K562 (cell line): ENCODE data around the gene MCL1. TPM values are rescaled to one million over a fixed set of nuclear protein-coding genes. Genes with fewer than 3 reads are reported as not detected.

Experiments used
- C11orf30 ChIP-seq: fragments of 450-650 bp; IDR thresholded peaks from 2 replicates; pipeline ENCODE4 v1.6.1; 2016; ENCODE audit warnings: low read depth, mild to moderate bottlenecking
- FIP1L1 ChIP-seq: fragments of 200-400 bp; formaldehyde crosslinking; IDR thresholded peaks from 2 replicates; pipeline ENCODE4 v1.6.1; 2018; ENCODE audit warnings: mild to moderate bottlenecking, low read depth, low read length; ENCODE audit not compliant: poor library complexity, severe bottlenecking
- MIER1 ChIP-seq: fragments of 450-650 bp; IDR thresholded peaks from 2 replicates; pipeline ENCODE4 v1.6.1; 2016; ENCODE audit warnings: antibody characterized with exemption, mild to moderate bottlenecking, low read depth
- NCOA1 ChIP-seq: fragments of 450-650 bp; IDR thresholded peaks from 2 replicates; pipeline ENCODE4 v1.6.1; 2016; ENCODE audit warnings: low read depth
- SLC30A9 ChIP-seq: fragments of 250-450 bp; sonication (Bioruptor Pico); IDR thresholded peaks from 2 replicates; pipeline ENCODE4 v1.8.0; 2022; ENCODE audit warnings: mild to moderate bottlenecking, moderate library complexity
- TFAM ChIP-seq: fragments of 250-450 bp; sonication (Bioruptor Pico); conservative IDR thresholded peaks from 2 replicates; pipeline ENCODE4 v1.5.0; 2021; ENCODE audit warnings: mild to moderate bottlenecking, moderate library complexity
- ZNF311 ChIP-seq: fragments of 250-450 bp; sonication (Bioruptor Pico); IDR thresholded peaks from 2 replicates; pipeline ENCODE4 v1.4.0; 2020; ENCODE audit warnings: mild to moderate bottlenecking, moderate library complexity
- ZNF695 ChIP-seq: fragments of 450-650 bp; formaldehyde crosslinking; IDR thresholded peaks from 2 replicates; pipeline ENCODE4 v1.4.0; 2020; ENCODE audit warnings: mild to moderate bottlenecking, moderate library complexity
- polyA plus RNA-seq, 8 experiments: library from polyadenylated mRNA; depleted of rRNA in 4 of 8; stranded (reverse) in 5 of 8; unstranded in 3 of 8; fragments of >200 nt; fragmentation: Nextera tagmentation in 2 of 8; fragmentation: Illumina TruSeq in 1 of 8; extraction: Ambion mirVana in 2 of 8; extraction: Trizol in 1 of 8; gene quantifications; 2 replicates each; pipeline versions ENCODE4 v1.2.1 to v1.2.3, GENCODE V29; 2011 to 2014; ENCODE audit warnings: inconsistent platforms in 1 of 8, missing spikeins in 1 of 8
- total RNA-seq, 7 experiments: library from RNA; depleted of rRNA in 6 of 7; stranded (reverse); fragments of >200 nt in 6 of 7; fragmentation: Illumina TruSeq in 2 of 7; extraction: Trizol in 2 of 7; gene quantifications; 2 replicates each; pipeline versions ENCODE4 v1.2.1 to v1.2.3, GENCODE V29; 2011 to 2021; ENCODE audit warnings: low replicate concordance in 1 of 7
- TF ChIP-seq, protein P1 (sequence below): fragments of 250-450 bp; sonication (Bioruptor Pico); IDR thresholded peaks from 2 replicates; pipeline ENCODE4 v1.5.0; 2021
- TF ChIP-seq, protein P2 (sequence below), 2 experiments: IDR thresholded peaks; 2 replicates each; pipeline ENCODE4 v1.6.1; 2012; ENCODE audit warnings: improper control_type of control experiment in 2 of 2, low read depth in 2 of 2, low read length in 2 of 2, borderline replicate concordance in 1 of 2
- TF ChIP-seq, protein P3 (sequence below), 2 experiments: fragments of 450-650 bp; IDR thresholded peaks; 2 replicates each; pipeline ENCODE4 v1.6.1; 2018; ENCODE audit warnings: mild to moderate bottlenecking in 2 of 2, low read depth in 1 of 2; ENCODE audit not compliant: partially characterized antibody in 2 of 2
- TF ChIP-seq, protein P4 (sequence below): fragments of 250-450 bp; sonication (Bioruptor Pico); IDR thresholded peaks from 2 replicates; pipeline ENCODE4 v1.8.0; 2022; ENCODE audit warnings: moderate library complexity, mild to moderate bottlenecking, inconsistent platforms
- TF ChIP-seq, protein P5 (sequence below): fragments of 450-650 bp; IDR thresholded peaks from 2 replicates; pipeline ENCODE4 v1.6.1; 2017; ENCODE audit warnings: antibody characterized with exemption, mild to moderate bottlenecking

Gene MCL1
- total and polyA plus RNA-seq, 9 of the 15 experiments (the other 6 are each of a cell fraction or from before 2014, with no cell fraction given) = 27.1 to 224 (median 138) TPM

DNA sequence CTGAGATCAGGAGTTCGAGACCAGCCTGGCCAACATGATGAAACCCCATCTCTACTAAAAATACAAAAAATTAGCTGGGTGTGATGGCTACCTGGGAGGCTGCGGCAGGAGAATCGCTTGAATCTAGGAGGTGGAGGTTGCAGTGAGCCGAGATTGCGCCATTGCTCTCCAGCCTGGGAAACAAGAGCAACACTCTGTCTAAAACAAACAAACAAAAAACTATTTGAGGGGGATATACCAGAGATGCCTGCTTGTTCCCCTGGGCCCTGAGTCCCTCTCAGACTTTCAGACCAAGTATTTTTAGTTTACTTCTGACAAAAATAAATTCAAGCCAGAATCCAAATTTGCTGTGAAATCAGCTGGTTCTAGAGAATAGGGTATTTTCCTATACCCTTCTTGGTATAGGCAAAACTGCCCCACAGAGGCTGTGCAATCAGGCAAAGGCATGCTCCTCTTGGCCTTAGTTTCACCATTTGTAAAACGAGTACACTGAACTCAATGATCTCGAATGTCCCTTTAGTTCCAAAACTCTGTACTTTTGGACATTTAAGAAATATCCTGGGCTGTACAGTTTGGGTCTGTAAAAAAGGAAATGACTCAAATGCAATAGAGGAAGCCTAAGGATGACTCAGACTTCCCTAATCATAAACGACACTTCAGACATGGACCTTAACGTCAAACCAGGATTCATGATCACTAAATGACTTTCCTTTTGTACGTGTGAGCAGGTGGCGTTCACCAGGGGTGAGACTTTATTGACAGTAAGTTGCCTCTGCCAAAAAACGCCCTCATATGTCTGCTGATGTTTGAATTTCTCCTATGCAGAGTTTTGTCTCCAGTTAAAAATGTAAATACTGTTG is 33.9 kb upstream of the MCL1 start (continued):
- TF ChIP-seq, protein P1, sequence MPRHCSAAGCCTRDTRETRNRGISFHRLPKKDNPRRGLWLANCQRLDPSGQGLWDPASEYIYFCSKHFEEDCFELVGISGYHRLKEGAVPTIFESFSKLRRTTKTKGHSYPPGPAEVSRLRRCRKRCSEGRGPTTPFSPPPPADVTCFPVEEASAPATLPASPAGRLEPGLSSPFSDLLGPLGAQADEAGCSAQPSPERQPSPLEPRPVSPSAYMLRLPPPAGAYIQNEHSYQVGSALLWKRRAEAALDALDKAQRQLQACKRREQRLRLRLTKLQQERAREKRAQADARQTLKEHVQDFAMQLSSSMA (CRISPR knock-in tag) = no peak
- TF ChIP-seq NCOA1 (peak; percentile 74; the same call in 1 of the 2 replicates), MIER1 (no peak), C11orf30 (peak; percentile 81), FIP1L1 (no peak), ZNF311 (CRISPR knock-in tag) (peak; percentile 83), TFAM (CRISPR knock-in tag) (no peak), SLC30A9 (CRISPR knock-in tag) (no peak), ZNF695 (CRISPR knock-in tag) (no peak)
- TF ChIP-seq, protein P2, sequence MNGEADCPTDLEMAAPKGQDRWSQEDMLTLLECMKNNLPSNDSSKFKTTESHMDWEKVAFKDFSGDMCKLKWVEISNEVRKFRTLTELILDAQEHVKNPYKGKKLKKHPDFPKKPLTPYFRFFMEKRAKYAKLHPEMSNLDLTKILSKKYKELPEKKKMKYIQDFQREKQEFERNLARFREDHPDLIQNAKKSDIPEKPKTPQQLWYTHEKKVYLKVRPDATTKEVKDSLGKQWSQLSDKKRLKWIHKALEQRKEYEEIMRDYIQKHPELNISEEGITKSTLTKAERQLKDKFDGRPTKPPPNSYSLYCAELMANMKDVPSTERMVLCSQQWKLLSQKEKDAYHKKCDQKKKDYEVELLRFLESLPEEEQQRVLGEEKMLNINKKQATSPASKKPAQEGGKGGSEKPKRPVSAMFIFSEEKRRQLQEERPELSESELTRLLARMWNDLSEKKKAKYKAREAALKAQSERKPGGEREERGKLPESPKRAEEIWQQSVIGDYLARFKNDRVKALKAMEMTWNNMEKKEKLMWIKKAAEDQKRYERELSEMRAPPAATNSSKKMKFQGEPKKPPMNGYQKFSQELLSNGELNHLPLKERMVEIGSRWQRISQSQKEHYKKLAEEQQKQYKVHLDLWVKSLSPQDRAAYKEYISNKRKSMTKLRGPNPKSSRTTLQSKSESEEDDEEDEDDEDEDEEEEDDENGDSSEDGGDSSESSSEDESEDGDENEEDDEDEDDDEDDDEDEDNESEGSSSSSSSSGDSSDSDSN (IDR thresholded peaks at IDR 0.05; ENCODE audit: borderline replicate concordance in 1 of 2, low read depth in 2 of 2, low read length in 2 of 2) = no peak
- TF ChIP-seq, protein P3, sequence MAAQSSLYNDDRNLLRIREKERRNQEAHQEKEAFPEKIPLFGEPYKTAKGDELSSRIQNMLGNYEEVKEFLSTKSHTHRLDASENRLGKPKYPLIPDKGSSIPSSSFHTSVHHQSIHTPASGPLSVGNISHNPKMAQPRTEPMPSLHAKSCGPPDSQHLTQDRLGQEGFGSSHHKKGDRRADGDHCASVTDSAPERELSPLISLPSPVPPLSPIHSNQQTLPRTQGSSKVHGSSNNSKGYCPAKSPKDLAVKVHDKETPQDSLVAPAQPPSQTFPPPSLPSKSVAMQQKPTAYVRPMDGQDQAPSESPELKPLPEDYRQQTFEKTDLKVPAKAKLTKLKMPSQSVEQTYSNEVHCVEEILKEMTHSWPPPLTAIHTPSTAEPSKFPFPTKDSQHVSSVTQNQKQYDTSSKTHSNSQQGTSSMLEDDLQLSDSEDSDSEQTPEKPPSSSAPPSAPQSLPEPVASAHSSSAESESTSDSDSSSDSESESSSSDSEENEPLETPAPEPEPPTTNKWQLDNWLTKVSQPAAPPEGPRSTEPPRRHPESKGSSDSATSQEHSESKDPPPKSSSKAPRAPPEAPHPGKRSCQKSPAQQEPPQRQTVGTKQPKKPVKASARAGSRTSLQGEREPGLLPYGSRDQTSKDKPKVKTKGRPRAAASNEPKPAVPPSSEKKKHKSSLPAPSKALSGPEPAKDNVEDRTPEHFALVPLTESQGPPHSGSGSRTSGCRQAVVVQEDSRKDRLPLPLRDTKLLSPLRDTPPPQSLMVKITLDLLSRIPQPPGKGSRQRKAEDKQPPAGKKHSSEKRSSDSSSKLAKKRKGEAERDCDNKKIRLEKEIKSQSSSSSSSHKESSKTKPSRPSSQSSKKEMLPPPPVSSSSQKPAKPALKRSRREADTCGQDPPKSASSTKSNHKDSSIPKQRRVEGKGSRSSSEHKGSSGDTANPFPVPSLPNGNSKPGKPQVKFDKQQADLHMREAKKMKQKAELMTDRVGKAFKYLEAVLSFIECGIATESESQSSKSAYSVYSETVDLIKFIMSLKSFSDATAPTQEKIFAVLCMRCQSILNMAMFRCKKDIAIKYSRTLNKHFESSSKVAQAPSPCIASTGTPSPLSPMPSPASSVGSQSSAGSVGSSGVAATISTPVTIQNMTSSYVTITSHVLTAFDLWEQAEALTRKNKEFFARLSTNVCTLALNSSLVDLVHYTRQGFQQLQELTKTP (IDR thresholded peaks at IDR 0.05; ENCODE audit: low read depth in 1 of 2, partially characterized antibody in 2 of 2) = peak in 1 of 2 experiments; percentile 81
- TF ChIP-seq, protein P4, sequence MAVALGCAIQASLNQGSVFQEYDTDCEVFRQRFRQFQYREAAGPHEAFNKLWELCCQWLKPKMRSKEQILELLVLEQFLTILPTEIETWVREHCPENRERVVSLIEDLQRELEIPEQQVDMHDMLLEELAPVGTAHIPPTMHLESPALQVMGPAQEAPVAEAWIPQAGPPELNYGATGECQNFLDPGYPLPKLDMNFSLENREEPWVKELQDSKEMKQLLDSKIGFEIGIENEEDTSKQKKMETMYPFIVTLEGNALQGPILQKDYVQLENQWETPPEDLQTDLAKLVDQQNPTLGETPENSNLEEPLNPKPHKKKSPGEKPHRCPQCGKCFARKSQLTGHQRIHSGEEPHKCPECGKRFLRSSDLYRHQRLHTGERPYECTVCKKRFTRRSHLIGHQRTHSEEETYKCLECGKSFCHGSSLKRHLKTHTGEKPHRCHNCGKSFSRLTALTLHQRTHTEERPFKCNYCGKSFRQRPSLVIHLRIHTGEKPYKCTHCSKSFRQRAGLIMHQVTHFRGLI (CRISPR knock-in tag) = 0 out of 2 replicates have a peak, but pooled peaks have one; percentile 51
- TF ChIP-seq, protein P5, sequence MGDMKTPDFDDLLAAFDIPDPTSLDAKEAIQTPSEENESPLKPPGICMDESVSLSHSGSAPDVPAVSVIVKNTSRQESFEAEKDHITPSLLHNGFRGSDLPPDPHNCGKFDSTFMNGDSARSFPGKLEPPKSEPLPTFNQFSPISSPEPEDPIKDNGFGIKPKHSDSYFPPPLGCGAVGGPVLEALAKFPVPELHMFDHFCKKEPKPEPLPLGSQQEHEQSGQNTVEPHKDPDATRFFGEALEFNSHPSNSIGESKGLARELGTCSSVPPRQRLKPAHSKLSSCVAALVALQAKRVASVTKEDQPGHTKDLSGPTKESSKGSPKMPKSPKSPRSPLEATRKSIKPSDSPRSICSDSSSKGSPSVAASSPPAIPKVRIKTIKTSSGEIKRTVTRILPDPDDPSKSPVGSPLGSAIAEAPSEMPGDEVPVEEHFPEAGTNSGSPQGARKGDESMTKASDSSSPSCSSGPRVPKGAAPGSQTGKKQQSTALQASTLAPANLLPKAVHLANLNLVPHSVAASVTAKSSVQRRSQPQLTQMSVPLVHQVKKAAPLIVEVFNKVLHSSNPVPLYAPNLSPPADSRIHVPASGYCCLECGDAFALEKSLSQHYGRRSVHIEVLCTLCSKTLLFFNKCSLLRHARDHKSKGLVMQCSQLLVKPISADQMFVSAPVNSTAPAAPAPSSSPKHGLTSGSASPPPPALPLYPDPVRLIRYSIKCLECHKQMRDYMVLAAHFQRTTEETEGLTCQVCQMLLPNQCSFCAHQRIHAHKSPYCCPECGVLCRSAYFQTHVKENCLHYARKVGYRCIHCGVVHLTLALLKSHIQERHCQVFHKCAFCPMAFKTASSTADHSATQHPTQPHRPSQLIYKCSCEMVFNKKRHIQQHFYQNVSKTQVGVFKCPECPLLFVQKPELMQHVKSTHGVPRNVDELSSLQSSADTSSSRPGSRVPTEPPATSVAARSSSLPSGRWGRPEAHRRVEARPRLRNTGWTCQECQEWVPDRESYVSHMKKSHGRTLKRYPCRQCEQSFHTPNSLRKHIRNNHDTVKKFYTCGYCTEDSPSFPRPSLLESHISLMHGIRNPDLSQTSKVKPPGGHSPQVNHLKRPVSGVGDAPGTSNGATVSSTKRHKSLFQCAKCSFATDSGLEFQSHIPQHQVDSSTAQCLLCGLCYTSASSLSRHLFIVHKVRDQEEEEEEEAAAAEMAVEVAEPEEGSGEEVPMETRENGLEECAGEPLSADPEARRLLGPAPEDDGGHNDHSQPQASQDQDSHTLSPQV = peak; percentile 96
